OCI-LY7 (cell line): ENCODE measurements around the gene MKRN3.

Source experiments
- EZH2phosphoT487 ChIP-seq: fragments of 200-600 bp; sonication (generic); IDR thresholded peaks from 2 replicates; pipeline ENCODE4 v1.6.1; 2018; ENCODE audit warnings: low read depth, borderline replicate concordance, mild to moderate bottlenecking, mixed run types, antibody characterized with exemption, low read length, moderate library complexity, mixed read lengths
- TF ChIP-seq, protein P1 (sequence below): fragments of 200-600 bp; sonication (generic); conservative IDR thresholded peaks from 2 replicates; pipeline ENCODE4 v1.5.1; 2014; ENCODE audit warnings: mild to moderate bottlenecking, antibody characterized with exemption, low read length, moderate library complexity, mixed read lengths

DNA sequence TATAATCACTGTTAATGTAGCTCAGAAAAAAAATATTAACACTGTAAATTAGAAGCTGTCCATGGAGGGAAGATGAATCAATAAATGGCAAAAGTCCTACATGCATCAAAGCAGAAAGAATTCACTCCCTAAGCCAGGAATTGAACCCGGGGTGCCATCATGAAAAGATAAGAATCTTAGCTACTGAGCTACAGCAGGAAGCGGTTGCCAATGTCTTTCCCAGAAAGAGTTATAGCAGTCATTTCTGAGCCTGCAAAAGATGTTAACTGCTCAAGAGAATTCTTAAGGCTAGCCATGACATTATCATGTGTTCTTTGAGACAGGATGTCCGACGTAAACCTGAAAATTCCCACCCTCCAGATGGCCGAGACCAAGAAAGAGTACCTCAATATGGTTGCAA is 47.4 kb upstream of the MKRN3 start:
- TF ChIP-seq, protein P1, sequence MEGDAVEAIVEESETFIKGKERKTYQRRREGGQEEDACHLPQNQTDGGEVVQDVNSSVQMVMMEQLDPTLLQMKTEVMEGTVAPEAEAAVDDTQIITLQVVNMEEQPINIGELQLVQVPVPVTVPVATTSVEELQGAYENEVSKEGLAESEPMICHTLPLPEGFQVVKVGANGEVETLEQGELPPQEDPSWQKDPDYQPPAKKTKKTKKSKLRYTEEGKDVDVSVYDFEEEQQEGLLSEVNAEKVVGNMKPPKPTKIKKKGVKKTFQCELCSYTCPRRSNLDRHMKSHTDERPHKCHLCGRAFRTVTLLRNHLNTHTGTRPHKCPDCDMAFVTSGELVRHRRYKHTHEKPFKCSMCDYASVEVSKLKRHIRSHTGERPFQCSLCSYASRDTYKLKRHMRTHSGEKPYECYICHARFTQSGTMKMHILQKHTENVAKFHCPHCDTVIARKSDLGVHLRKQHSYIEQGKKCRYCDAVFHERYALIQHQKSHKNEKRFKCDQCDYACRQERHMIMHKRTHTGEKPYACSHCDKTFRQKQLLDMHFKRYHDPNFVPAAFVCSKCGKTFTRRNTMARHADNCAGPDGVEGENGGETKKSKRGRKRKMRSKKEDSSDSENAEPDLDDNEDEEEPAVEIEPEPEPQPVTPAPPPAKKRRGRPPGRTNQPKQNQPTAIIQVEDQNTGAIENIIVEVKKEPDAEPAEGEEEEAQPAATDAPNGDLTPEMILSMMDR: no peak
- no peak for TF ChIP-seq EZH2phosphoT487
